Measurements from ENCODE around the gene ARF5.
A peak's percentile ranks its signal among the peaks of the same experiment; 100 is the strongest.
"Not testable (repeated sequence)": the region's sequence is repeated elsewhere in the genome, so short reads cannot be mapped to it uniquely, and the experiment has no call there.

ARF5 gene
- long read RNA-seq, donor 1, transcript ARF5-201 (6 exons, 1,103 nt) = major isoform, 180 of 213 reads
- long read RNA-seq, donor 1, partial matches to known transcripts = 30 of 213 reads
- long read RNA-seq, donor 1, other reads (novel, unspliced or antisense) = 0 of 213 reads
- long read RNA-seq, donor 2, transcript ARF5-201 (6 exons, 1,103 nt) = major isoform, 115 of 142 reads
- long read RNA-seq, donor 2, partial matches to known transcripts = 22 of 142 reads
- long read RNA-seq, donor 2, other reads (novel, unspliced or antisense) = 0 of 142 reads
- long read RNA-seq, donor 3, transcript ARF5-201 (6 exons, 1,103 nt) = major isoform, 74 of 160 reads
- long read RNA-seq, donor 3, transcript ARF5-204 (5 exons, 1,509 nt) = minor isoform, 6 of 160 reads
- long read RNA-seq, donor 3, partial matches to known transcripts = 79 of 160 reads
- long read RNA-seq, donor 3, other reads (novel, unspliced or antisense) = 0 of 160 reads
- long read RNA-seq, donor 4, transcript ARF5-201 (6 exons, 1,103 nt) = major isoform, 97 of 126 reads
- long read RNA-seq, donor 4, transcript ARF5-204 (5 exons, 1,509 nt) = minor isoform, 6 of 126 reads
- long read RNA-seq, donor 4, partial matches to known transcripts = 22 of 126 reads
- long read RNA-seq, donor 4, other reads (novel, unspliced or antisense) = 0 of 126 reads
- long read RNA-seq, donor 5, transcript ARF5-201 (6 exons, 1,103 nt) = major isoform, 153 of 179 reads
- long read RNA-seq, donor 5, partial matches to known transcripts = 21 of 179 reads
- long read RNA-seq, donor 5, other reads (novel, unspliced or antisense) = 0 of 179 reads
- long read RNA-seq, donor 6, transcript ARF5-201 (6 exons, 1,103 nt) = major isoform, 136 of 166 reads
- long read RNA-seq, donor 6, partial matches to known transcripts = 25 of 166 reads
- long read RNA-seq, donor 6, other reads (novel, unspliced or antisense) = 0 of 166 reads
- long read RNA-seq, donor 7, transcript ARF5-204 (5 exons, 1,509 nt) = minor isoform, 6 of 264 reads
- long read RNA-seq, donor 7, transcript ARF5-201 (6 exons, 1,103 nt) = major isoform, 209 of 264 reads
- long read RNA-seq, donor 7, partial matches to known transcripts = 48 of 264 reads
- long read RNA-seq, donor 7, other reads (novel, unspliced or antisense) = 0 of 264 reads
- long read RNA-seq, donor 8, transcript ARF5-201 (6 exons, 1,103 nt) = major isoform, 147 of 180 reads
- long read RNA-seq, donor 8, partial matches to known transcripts = 29 of 180 reads
- long read RNA-seq, donor 8, other reads (novel, unspliced or antisense) = 0 of 180 reads

- DNase-seq = peak; percentile 89
These were observed at the start of gene ARF5 for GRCh38 chr7:127588019-127588696. ARF5 (plus strand) TSS chr7:127588411; CDS start chr7:127588499, 88 bp downstream.

DNA sequence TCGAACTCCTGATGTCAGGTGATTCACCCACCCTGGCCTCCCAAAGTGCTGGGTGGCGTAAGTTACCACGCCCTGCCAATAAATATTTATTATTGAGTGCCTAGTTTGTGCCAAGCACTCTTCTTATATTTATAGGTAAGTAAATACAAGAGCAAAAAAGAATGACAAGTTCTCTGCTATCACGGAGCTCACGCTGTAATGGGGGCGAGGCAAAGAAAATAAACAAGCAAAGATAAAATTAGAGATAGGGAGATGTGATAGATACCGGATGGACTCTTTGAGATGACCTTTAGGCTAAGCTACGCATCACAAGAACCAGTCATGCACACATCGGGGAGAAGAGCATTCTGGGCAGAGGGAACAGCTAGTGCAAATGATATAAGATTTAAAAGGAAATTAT, 49.1 kb upstream of the ARF5 start:
- no peak for DNase-seq

DNA sequence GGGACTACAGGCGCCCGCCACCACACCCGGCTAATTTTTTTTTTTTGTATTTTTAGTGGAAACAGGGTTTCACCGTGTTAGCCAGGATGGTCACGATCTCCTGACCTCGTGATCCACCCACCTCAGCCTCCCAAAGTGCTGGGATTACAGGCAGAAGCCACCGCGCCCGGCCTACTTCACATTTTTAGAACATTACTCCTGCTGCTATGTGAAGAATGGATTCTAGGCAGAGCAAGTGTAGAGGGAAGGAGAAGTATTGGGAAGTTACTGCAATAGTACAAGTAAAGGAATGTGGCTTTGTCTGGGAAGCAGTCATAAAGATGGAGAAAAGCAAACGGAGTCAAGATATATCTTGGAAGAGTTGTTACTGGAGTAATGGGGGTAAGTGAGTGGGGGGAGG, 47.8 kb upstream of the ARF5 start:
- DNase-seq = not testable (repeated sequence)

DNA sequence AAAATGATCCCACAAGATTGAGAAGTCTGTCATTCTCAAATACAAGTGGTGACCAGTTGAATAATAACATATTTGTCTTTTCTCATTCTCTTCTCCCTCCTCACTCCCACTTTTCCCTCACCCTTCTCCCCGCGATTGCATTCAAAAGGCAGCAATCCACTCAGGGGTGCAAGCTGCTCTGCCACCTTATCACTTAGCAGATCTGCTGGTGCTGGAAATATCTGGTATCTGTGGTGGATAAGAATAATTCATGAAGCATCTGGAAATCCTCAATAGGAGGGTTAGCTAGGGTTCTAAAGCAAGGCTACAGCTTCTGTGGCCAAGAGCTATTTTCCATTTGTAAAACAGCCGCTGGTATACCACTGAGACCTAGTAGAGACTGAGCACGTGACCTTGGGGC, 46.7 kb upstream of the ARF5 start:
- DNase-seq = no peak

GRCh38 chr7:127546313-127546712, 41.9 kb upstream of the ARF5 start:
- DNase-seq = no peak

DNA sequence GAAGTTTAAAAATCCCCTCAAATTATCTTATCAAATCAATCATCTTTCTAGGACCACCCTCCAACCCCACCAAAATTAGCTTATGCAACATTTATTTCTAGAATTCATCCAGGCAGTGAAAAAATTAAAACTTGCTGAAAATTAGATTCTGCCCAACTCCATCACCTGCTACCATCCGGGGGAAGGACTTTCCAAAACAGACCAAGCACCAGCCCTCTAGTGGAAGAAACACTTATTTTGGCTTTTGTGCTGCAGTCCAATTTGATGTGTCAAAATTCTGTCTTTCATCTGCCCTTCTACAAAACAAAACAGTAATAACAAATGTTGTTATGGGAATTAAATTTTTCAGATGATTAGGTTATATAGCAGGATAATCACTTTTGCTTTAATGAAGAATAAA, 38.0 kb upstream of the ARF5 start:
- no peak for DNase-seq

- no peak for DNase-seq
These were observed 36.3 kb upstream of the ARF5 start for GRCh38 chr7:127551941-127552340.

DNA sequence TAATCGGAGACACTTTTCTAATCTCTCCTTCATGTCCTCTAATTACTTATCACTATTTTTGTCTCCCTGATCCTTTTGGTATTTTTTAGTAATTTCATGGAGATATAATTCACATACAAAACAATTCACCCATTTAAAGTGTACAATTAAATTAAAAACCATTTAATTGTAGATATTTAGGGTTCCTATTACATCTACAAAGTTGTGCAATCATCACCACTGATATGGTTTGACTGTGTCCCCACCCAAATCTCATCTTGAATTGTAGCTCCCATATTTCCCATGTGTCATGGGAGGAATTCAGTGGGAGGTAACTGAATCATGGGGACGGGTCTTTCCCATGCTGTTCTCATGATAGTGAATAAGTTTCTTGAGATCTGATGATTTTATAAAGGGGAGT, 31.8 kb upstream of the ARF5 start:
- no peak for DNase-seq

- no peak for DNase-seq
These were observed 30.4 kb upstream of the ARF5 start for GRCh38 chr7:127557803-127558202.

GRCh38 chr7:127566242-127566641, 22.0 kb upstream of the ARF5 start:
- no peak for DNase-seq

- DNase-seq = not testable (repeated sequence)
These were observed 20.2 kb upstream of the ARF5 start for GRCh38 chr7:127568034-127568433.

DNA sequence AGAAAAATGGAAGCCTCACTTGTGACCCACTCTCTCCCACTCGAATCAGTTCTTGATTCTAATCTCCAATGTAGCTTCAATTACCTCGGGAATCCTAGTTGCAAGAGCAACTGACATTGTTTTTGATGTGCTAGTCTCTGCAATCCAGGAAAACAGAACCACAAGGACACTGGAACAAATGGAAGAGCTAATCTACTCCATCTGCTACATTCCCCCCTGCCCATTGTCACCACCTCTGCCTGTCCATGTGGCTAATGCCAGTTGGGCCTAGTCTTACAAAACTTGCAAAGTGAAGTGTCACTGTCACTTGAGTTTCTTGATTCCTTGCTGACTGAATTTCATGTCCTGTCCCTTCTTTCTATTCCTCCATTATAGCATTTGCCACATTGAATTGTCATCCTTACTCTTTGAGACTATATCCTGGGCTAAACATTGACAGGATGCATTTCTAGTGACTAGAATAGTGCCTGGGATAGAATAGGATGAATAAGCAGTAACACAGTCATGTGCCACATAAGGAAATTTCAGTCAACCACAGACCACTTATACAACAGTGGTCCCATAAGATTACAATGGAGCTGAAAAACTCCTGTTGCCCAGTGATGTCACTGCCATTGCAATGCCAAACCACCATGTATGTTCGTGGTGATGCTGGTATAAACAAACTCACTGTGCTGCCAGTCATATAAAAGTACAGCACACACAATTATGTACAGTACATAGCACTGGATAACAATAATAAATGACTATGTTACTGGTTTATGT, 16.3 kb upstream of the ARF5 start:
- no peak for DNase-seq

DNA sequence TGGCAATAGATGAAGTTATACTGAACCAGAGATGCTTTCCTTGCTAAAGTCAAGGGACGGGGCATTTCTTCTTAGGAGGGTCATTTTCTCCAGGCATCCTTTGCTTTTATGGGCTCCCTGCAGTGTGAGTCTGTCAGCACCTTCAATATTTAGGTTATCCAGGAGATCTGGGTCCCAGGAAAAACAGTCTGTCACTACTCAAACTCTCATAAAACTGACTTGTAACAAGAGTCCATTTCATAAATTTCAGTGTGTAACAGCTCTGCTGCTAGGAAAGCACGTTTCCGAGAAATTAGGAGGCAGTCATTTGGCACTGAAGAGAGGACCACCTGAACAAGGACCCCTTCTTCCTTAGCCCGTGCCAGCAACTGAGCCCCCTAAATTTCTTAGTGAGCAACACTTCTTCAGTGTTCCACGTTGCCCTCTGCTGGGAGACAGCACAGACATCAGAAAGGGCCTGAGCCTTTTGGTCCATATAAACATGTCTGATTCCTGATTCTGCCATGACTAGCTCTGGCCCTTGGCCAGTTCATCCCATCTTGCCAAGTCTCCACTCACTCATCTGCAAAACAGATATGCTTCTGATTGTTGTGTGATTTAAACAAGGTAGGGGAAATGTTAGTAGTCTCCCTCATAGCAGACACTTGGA, 10.1 kb upstream of the ARF5 start:
- DNase-seq = no peak

DNA sequence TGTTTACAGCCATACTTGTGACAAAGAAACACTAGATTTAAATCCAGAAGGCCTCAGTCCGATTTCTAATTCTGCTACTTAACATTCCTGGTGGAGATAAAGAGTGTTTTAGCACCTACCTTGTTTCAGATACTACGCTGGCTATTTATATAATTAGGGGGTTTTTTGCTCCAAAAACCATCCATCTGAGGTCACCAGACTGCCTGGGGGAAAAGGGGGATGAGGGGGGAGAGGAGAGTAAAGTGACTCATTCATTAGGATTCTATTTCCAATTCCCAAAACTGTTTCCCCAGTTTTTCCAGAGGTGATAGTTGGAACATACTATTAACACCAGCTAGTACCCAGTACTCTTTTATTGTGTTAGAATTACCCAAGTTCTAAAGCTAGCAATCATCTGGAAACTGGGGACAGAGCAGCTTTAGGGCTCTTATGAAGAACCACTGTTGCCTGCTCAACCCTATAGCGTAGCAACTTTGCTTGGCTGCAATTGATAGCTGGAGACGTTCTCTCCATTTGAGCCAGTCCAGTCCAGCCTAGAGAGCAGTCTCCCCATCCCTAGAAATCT, 9.4 kb upstream of the ARF5 start:
- DNase-seq = no peak

- no peak for DNase-seq
These were observed 7.6 kb upstream of the ARF5 start for GRCh38 chr7:127580612-127581011.

- DNase-seq = no peak
These were observed 6.5 kb upstream of the ARF5 start for GRCh38 chr7:127581716-127582115.

- DNase-seq = no peak
These were observed 5.8 kb upstream of the ARF5 start for GRCh38 chr7:127582361-127582760.

DNA sequence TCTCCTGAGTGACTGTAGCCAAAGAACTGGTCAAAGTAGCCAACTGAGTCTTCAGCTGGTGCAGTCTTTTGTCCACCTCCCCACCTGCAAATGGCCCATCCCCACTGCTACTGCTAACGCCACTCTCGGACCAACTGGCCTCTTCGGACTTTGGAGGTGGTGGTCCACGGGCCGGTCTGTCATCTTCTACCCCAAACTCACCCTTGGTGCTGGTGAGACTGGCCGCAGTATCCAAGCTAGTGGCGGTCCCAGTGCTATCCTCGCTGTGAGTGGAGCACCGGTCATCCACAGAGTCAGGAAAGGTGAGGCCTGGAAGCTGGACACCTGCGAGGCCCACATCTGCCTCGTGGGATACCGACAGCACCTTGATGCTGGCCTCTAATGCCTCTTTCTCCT, 3.6 kb upstream of the ARF5 start:
- no peak for DNase-seq

- peak; percentile 94 for DNase-seq
These were observed 2.9 kb upstream of the ARF5 start, which contains the start of gene GCC1 for GRCh38 chr7:127585044-127585953. GCC1 (minus strand) TSS chr7:127585596; CDS start chr7:127585182, 414 bp downstream.

All from right kidney (tissue), 9 donors.